NCI-H460 (cell line): Measurements from ENCODE around the gene EIF5B. TPM values are rescaled to one million over a fixed set of nuclear protein-coding genes. Genes with fewer than 3 reads are reported as not detected.
"Not testable (repeated sequence)": the region's sequence is repeated elsewhere in the genome, so short reads cannot be mapped to it uniquely, and the experiment has no call there.

Source experiments
- DNase-seq: peaks from one replicate; pipeline ENCODE4 v3.0.0-alpha.2; 2016; ENCODE audit warnings: low read depth; ENCODE audit errors: extremely low read depth
- total RNA-seq: library from RNA; depleted of rRNA; stranded (reverse); fragments of >200 nt; shearing (Covaris generic); gene quantifications from 2 replicates; pipeline ENCODE4 v1.2.3, GENCODE V29; 2014

Gene EIF5B
- total RNA-seq, 1 experiment from 2014 or later = 26.2 TPM

- no peak for DNase-seq
Measured at GRCh38 chr2:99356853-99357252, 19.7 kb downstream of the EIF5B start.

DNA sequence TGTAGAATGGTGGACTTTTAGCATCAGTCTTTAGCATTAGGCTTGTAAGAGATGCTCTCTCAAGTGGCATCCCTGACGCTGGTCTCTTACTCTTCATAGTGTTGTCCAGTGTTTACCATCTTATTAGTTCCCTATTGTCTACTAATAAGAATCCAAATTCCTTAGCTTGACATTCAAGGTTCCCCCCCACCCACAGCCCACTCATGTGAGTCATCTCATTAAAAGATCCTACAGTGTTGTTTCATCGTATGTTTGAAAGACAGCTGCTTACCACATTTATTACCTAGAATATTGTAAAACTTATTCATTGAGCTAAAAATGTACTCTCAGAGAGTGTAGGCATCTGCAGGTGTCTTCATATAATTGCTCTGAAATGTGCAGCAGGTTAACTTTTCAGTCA, 28.5 kb downstream of the EIF5B start:
- DNase-seq = no peak

DNA sequence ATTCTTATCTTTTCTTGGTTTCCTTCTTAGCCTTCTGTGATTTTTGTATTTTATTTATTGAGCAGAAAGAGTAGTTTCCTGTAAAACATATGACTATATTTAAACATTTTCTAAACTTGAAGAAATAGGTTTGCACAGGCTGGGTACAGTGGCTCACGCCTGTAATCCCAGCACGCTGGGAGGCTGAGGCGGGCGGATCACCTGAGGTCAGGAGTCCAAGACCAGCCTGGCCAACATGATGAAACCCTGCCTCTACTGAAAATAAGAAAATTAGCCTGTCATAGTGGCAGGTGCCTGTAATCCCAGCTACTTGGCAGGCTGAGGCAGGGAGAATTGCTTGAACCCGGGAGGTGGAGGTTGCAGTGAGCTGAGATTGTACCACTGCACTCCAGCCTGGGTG, 31.7 kb downstream of the EIF5B start:
- DNase-seq = not testable (repeated sequence)

DNA sequence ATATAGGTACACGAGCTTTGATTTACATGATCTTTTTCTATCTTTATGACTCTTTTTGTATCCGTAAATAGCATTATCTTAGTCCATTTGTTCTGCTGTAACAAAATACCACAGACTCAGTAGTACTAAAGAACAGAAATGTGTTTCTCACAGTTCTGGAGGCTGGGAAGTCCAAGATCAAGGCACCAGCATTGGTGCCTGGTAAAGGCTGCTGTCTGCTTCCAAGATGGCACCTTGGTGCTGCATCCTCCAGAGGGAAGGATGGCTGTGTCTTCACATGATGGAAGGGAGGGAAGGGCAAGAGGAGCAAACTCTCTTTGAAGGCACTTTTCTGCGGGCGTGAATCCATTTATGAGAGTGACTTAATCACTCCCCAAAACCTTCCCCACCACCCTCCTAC, 36.0 kb downstream of the EIF5B start:
- no peak for DNase-seq

GRCh38 chr2:99374747-99375146, 37.6 kb downstream of the EIF5B start:
- no peak for DNase-seq

DNA sequence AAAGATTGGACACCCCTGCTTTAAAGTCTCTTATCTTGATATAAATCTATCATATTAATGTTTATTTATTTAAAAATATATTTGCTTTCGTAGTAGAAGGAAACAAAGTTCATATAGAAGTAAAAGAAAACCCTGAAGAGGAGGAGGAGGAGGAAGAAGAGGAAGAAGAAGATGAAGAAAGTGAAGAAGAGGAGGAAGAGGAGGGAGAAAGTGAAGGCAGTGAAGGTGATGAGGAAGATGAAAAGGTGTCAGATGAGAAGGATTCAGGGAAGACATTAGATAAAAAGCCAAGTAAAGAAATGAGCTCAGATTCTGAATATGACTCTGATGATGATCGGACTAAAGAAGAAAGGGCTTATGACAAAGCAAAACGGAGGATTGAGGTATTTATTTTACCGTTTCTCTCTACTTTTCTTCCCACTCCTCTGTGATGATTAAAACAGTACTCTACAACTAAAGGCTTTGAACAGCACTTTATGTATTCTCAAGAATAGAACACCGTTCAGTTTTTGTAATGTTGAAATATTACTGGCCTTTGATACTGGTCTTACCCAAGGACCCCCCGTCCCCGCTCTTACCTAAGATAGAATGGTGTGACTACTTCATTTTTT, 39.2 kb downstream of the EIF5B start:
- no peak for DNase-seq

- no peak for DNase-seq
Measured at GRCh38 chr2:99377879-99378278, 40.7 kb downstream of the EIF5B start.

DNA sequence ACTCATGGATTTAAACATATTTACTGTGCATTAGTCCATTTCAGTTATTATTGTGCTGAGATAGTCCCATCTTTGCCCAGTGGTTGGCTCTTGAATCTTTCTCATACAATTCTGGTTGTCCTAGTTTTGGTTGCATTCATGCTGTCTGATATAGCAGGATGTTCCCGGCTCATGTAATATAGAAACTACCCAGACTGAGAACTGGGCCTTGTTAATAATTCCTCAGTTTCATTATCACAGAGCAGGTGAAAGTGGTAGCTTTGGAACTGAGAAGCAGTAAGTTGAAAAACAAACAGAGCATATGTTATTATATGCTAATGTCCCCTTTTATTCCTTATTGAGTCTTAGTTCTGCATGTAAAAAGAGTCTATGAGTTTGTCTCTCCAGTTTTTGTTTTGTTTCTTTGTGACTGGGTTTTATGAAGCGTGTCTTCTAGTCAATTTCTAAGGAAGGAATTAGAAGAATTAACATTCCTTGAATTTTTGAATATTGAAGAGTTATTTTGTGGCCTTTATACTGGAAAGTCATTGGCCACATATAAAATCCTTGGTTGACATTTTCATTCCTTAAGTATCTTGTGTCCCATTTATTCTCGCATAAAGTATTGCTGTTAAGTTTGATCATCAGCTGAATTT, 43.3 kb downstream of the EIF5B start:
- no peak for DNase-seq

GRCh38 chr2:99382143-99382542, 45.0 kb downstream of the EIF5B start:
- no peak for DNase-seq

- no peak for DNase-seq
Measured at GRCh38 chr2:99386011-99386410, 48.8 kb downstream of the EIF5B start.

- DNase-seq = no peak
Measured at GRCh38 chr2:99388892-99389291, 51.7 kb downstream of the EIF5B start.

DNA sequence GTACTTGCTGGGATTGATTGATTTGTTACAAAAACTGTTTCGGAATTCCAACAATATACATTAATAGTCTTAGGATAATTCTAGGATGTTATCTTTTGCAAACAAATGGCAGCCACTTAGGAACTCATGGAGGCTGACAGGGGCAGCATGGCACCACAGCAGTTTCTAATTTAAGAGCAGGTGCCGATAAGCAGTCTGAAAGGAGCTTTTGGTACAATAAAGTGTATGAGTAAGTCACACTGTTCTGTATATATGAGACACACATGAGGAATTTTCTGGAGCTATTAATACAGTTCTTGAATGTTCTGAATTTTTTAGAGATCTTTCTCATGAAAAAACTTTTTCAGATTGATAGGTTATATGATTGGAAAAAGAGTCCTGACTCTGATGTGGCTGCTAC, 52.2 kb downstream of the EIF5B start:
- DNase-seq = no peak

GRCh38 chr2:99389946-99390345, 52.8 kb downstream of the EIF5B start:
- DNase-seq = no peak

DNA sequence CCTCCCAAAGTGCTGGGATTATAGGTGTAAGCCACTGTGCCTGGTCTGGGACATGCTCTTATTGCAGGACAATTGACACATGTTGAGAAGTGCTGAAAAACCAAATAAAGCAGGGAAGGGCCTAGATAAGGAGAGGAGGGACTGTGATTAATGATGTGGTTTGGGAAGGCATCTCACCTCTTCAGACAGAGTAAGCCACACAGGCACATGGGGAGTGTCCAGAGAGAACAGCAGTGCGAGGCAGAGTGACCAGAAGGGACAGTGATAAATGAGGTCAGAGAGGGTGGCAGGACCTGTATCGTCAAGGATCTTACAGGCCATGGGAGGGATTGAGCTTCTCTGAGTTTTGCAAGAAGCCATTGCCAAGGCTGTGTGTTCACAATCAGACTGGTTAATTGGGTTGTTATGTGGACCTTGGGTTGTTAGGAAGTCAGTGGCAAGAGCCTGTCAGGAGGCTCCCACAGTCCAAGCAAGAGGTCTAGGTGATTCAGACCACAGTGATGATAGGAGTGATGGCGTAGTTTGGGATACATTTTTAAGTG, 58.5 kb downstream of the EIF5B start:
- DNase-seq = no peak

GRCh38 chr2:99397266-99397920, 60.2 kb downstream of the EIF5B start:
- DNase-seq = no peak

- DNase-seq = no peak
Measured at GRCh38 chr2:99398303-99398702, 61.1 kb downstream of the EIF5B start.

GRCh38 chr2:99399063-99399462, 61.9 kb downstream of the EIF5B start:
- no peak for DNase-seq

DNA sequence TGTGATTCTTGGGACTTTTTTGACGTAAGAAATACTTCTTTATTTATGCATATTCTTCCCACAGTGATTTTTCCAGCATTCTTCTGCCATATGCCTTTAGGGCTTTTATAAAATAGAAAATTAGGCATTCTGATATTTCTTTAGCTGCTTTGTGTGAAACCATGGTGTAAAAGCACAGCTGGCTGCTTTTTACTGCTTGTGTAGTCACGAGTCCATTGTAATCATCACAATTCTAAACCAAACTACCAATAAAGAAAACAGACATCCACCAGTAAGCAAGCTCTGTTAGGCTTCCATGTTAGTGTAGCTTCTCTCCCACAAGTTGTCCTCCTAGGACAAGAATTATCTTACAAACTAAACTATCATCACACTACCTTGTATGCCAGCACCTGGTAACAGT, 62.6 kb downstream of the EIF5B start:
- DNase-seq = no peak

- DNase-seq = no peak
Measured at GRCh38 chr2:99401841-99402240, 64.7 kb downstream of the EIF5B start.

- no peak for DNase-seq
Measured at GRCh38 chr2:99403084-99403483, 65.9 kb downstream of the EIF5B start.

GRCh38 chr2:99403524-99403923, 66.3 kb downstream of the EIF5B start:
- DNase-seq = no peak
